ENCODE results near the gene CCDC60.

DNA sequence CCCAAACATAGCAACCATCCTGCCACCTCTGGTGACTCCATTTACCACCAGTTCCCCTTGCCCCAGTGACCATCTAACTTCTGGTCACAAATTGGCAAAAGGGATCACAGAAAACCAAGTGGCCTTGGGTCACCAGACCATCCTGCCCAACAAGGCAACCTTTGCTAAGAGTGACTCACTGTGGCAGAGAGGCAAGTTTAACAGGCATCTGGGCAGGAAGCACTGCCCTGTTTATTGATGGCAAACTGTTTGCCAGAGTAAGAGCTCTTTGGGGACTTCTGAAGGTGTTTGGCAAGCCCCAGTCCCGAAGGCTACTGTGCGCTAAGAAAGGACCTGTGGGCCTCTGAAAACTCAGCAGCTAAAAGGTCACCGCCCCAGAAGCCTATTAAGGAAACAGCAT lies 230.9 kb downstream of the CCDC60 start:
- TF ChIP-seq, protein P1, sequence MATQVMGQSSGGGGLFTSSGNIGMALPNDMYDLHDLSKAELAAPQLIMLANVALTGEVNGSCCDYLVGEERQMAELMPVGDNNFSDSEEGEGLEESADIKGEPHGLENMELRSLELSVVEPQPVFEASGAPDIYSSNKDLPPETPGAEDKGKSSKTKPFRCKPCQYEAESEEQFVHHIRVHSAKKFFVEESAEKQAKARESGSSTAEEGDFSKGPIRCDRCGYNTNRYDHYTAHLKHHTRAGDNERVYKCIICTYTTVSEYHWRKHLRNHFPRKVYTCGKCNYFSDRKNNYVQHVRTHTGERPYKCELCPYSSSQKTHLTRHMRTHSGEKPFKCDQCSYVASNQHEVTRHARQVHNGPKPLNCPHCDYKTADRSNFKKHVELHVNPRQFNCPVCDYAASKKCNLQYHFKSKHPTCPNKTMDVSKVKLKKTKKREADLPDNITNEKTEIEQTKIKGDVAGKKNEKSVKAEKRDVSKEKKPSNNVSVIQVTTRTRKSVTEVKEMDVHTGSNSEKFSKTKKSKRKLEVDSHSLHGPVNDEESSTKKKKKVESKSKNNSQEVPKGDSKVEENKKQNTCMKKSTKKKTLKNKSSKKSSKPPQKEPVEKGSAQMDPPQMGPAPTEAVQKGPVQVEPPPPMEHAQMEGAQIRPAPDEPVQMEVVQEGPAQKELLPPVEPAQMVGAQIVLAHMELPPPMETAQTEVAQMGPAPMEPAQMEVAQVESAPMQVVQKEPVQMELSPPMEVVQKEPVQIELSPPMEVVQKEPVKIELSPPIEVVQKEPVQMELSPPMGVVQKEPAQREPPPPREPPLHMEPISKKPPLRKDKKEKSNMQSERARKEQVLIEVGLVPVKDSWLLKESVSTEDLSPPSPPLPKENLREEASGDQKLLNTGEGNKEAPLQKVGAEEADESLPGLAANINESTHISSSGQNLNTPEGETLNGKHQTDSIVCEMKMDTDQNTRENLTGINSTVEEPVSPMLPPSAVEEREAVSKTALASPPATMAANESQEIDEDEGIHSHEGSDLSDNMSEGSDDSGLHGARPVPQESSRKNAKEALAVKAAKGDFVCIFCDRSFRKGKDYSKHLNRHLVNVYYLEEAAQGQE (IDR thresholded peaks at IDR 0.05; ENCODE audit: insufficient replicate concordance, low read depth): no peak
- TF ChIP-seq, protein P2, sequence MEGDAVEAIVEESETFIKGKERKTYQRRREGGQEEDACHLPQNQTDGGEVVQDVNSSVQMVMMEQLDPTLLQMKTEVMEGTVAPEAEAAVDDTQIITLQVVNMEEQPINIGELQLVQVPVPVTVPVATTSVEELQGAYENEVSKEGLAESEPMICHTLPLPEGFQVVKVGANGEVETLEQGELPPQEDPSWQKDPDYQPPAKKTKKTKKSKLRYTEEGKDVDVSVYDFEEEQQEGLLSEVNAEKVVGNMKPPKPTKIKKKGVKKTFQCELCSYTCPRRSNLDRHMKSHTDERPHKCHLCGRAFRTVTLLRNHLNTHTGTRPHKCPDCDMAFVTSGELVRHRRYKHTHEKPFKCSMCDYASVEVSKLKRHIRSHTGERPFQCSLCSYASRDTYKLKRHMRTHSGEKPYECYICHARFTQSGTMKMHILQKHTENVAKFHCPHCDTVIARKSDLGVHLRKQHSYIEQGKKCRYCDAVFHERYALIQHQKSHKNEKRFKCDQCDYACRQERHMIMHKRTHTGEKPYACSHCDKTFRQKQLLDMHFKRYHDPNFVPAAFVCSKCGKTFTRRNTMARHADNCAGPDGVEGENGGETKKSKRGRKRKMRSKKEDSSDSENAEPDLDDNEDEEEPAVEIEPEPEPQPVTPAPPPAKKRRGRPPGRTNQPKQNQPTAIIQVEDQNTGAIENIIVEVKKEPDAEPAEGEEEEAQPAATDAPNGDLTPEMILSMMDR (IDR thresholded peaks at IDR 0.05; ENCODE audit: insufficient read depth, low read length): no peak
- no peak for TF ChIP-seq POLR2AphosphoS5 (IDR thresholded peaks at IDR 0.05; ENCODE audit: low read depth)
